22Rv1 (cell line): ENCODE data around the gene PDPR.
"Not testable (repeated sequence)": the region's sequence is repeated elsewhere in the genome, so short reads cannot be mapped to it uniquely, and the experiment has no call there.

ENCODE experiments used
- H3K27ac ChIP-seq: fragments of 450-650 bp; 2 replicates; pipeline ENCODE4 v1.5.1; 2017

The PDPR gene

GRCh38 chr16:70113982-70114826 lies at the start of gene PDPR:
Gene PDPR (plus strand): TSS chr16:70114332. CDS start chr16:70120493, 6,161 bp downstream.
- 0 out of 2 replicates have a peak within 1 kb of the TSS, but pooled peaks have one; percentile 31 for H3K27ac ChIP-seq

GRCh38 chr16:70064841-70065370 lies 49.2 kb upstream of the PDPR start:
- H3K27ac ChIP-seq = peak overlapping the region; percentile 61

- peak overlapping the region; percentile 61 for H3K27ac ChIP-seq
Observed at GRCh38 chr16:70065376-70065745, 48.8 kb upstream of the PDPR start.

- H3K27ac ChIP-seq = peak overlapping the region; percentile 61
Observed at GRCh38 chr16:70065746-70066658, 48.1 kb upstream of the PDPR start.

- H3K27ac ChIP-seq = not testable (repeated sequence)
Observed at GRCh38 chr16:70066751-70067150, 47.4 kb upstream of the PDPR start.

- H3K27ac ChIP-seq = not testable (repeated sequence)
Observed at GRCh38 chr16:70079081-70079480, 35.1 kb upstream of the PDPR start.

- H3K27ac ChIP-seq = not testable (repeated sequence)
Observed at GRCh38 chr16:70081219-70081618, 32.9 kb upstream of the PDPR start.

GRCh38 chr16:70083931-70084330 lies 30.2 kb upstream of the PDPR start:
- not testable (repeated sequence) for H3K27ac ChIP-seq

- not testable (repeated sequence) for H3K27ac ChIP-seq
Observed at GRCh38 chr16:70088160-70088559, 26.0 kb upstream of the PDPR start.

- H3K27ac ChIP-seq = not testable (repeated sequence)
Observed at GRCh38 chr16:70088877-70089276, 25.3 kb upstream of the PDPR start.

GRCh38 chr16:70089289-70089688 lies 24.8 kb upstream of the PDPR start:
- H3K27ac ChIP-seq = not testable (repeated sequence)

- not testable (repeated sequence) for H3K27ac ChIP-seq
Observed at GRCh38 chr16:70091104-70091503, 23.0 kb upstream of the PDPR start.

- not testable (repeated sequence) for H3K27ac ChIP-seq
Observed at GRCh38 chr16:70094096-70094495, 20.0 kb upstream of the PDPR start.

- not testable (repeated sequence) for H3K27ac ChIP-seq
Observed at GRCh38 chr16:70109583-70110279, 4.4 kb upstream of the PDPR start.

- H3K27ac ChIP-seq = not testable (repeated sequence)
Observed at GRCh38 chr16:70112162-70112561, 2.0 kb upstream of the PDPR start.

GRCh38 chr16:70113599-70113981 lies 542 bp upstream of the PDPR start:
- H3K27ac ChIP-seq = not testable (repeated sequence)

GRCh38 chr16:70118354-70118753 lies 4.2 kb downstream of the PDPR start:
- H3K27ac ChIP-seq = not testable (repeated sequence)

GRCh38 chr16:70118776-70119175 lies 4.6 kb downstream of the PDPR start:
- H3K27ac ChIP-seq = not testable (repeated sequence)

GRCh38 chr16:70120398-70120797 lies 6.3 kb downstream of the PDPR start:
- H3K27ac ChIP-seq = not testable (repeated sequence)

GRCh38 chr16:70123822-70124221 lies 9.7 kb downstream of the PDPR start:
- H3K27ac ChIP-seq = not testable (repeated sequence)

GRCh38 chr16:70126226-70126625 lies 12.1 kb downstream of the PDPR start:
- not testable (repeated sequence) for H3K27ac ChIP-seq

GRCh38 chr16:70127706-70128105 lies 13.6 kb downstream of the PDPR start:
- H3K27ac ChIP-seq = not testable (repeated sequence)
